HK-2 (cell line): ENCODE measurements around the gene GPR162.

Experiments
- DNase-seq: peaks from one replicate; pipeline ENCODE4 v3.0.0-alpha.2; 2018; ENCODE audit not compliant: unreplicated experiment

The GPR162 gene

GRCh38 chr12:6822426-6823135 is 960 bp downstream of the GPR162 start:
- no peak for DNase-seq

GRCh38 chr12:6823182-6824084 is 1.8 kb downstream of the GPR162 start:
- no peak for DNase-seq

- no peak for DNase-seq
These were observed 2.6 kb downstream of the GPR162 start for GRCh38 chr12:6824085-6824775.

- no peak for DNase-seq
These were observed 3.3 kb downstream of the GPR162 start for GRCh38 chr12:6824901-6825381.

- DNase-seq, result peak; percentile 86
These were observed 3.9 kb downstream of the GPR162 start for GRCh38 chr12:6825398-6826124.

- DNase-seq, result no peak
These were observed 4.6 kb downstream of the GPR162 start for GRCh38 chr12:6826125-6826733.

- no peak for DNase-seq
These were observed 5.3 kb downstream of the GPR162 start for GRCh38 chr12:6826734-6827436.

- DNase-seq, result peak; percentile 77
These were observed 5.9 kb downstream of the GPR162 start for GRCh38 chr12:6827437-6827911.

- peak; percentile 53 for DNase-seq
These were observed 6.6 kb downstream of the GPR162 start, which contains the start of gene P3H3 for GRCh38 chr12:6827982-6828780. TSS of gene P3H3 (plus strand) at chr12:6828407. CDS start at chr12:6828441, 34 bp downstream.

GRCh38 chr12:6828781-6829535 is 7.3 kb downstream of the GPR162 start:
- peak; percentile 55 for DNase-seq

GRCh38 chr12:6829536-6830220 is 8.1 kb downstream of the GPR162 start:
- DNase-seq, result peak; percentile 52

- no peak for DNase-seq
These were observed 8.8 kb downstream of the GPR162 start for GRCh38 chr12:6830286-6830890.

GRCh38 chr12:6830999-6831398 is 9.4 kb downstream of the GPR162 start:
- DNase-seq, result no peak

GRCh38 chr12:6831450-6831995 is 9.9 kb downstream of the GPR162 start:
- no peak for DNase-seq

GRCh38 chr12:6832125-6832524 is 10.5 kb downstream of the GPR162 start:
- DNase-seq, result no peak

GRCh38 chr12:6833189-6833890 is 11.7 kb downstream of the GPR162 start:
- no peak for DNase-seq

GRCh38 chr12:6834254-6834653 is 12.6 kb downstream of the GPR162 start:
- DNase-seq, result no peak
